HepG2 (cell line): Measurements from ENCODE around the gene CCDC17. TPM values are rescaled to one million over a fixed set of nuclear protein-coding genes. Genes with fewer than 3 reads are reported as not detected.

Experiments
- BRCA1 ChIP-seq: sonication (generic); formaldehyde crosslinking; IDR thresholded peaks from 2 replicates; pipeline ENCODE4 v1.4.0; 2020; ENCODE audit warnings: missing genetic modification reagents
- CBX5 ChIP-seq: sonication (generic); formaldehyde crosslinking; IDR thresholded peaks from 2 replicates; pipeline ENCODE4 v1.4.0; 2020; ENCODE audit warnings: missing genetic modification reagents, borderline replicate concordance
- CREM ChIP-seq, 2 experiments: sonication (generic) in 1 of 2; formaldehyde crosslinking in 1 of 2; IDR thresholded peaks; 2 replicates each; pipeline versions ENCODE4 v1.4.0 to v1.6.1; 2016 to 2020; ENCODE audit warnings: antibody characterized with exemption in 1 of 2, mild to moderate bottlenecking in 1 of 2, missing genetic modification reagents in 1 of 2
- DBP ChIP-seq: sonication (generic); formaldehyde crosslinking; IDR thresholded peaks from 2 replicates; pipeline ENCODE4 v1.4.0; 2020; ENCODE audit warnings: missing genetic modification reagents; ENCODE audit errors: not compliant biosample characterization
- HMGXB4 ChIP-seq, 2 experiments: sonication (generic) in 1 of 2; formaldehyde crosslinking in 1 of 2; IDR thresholded peaks; 2 replicates each; pipeline versions ENCODE4 v1.4.0 to v1.6.1; 2018 to 2020; ENCODE audit warnings: missing genetic modification reagents in 2 of 2, borderline replicate concordance in 1 of 2, low read depth in 1 of 2, mild to moderate bottlenecking in 1 of 2, missing biosample characterization in 1 of 2
- MAZ ChIP-seq, 2 experiments: sonication (generic) in 1 of 2; formaldehyde crosslinking in 1 of 2; IDR thresholded peaks; 2 replicates each; pipeline versions ENCODE4 v1.5.0 to v1.6.1; 2012 to 2020; ENCODE audit warnings: low read depth in 2 of 2, mild to moderate bottlenecking in 2 of 2, borderline replicate concordance in 1 of 2, improper control_type of control experiment in 1 of 2, low read length in 1 of 2, missing genetic modification reagents in 1 of 2, moderate library complexity in 1 of 2
- MLXIP ChIP-seq: sonication (generic); formaldehyde crosslinking; IDR thresholded peaks from 2 replicates; pipeline ENCODE4 v1.9.0; 2021; ENCODE audit warnings: missing genetic modification reagents, borderline replicate concordance
- MXD3 ChIP-seq: IDR thresholded peaks from 2 replicates; pipeline ENCODE4 v1.6.1; 2016; ENCODE audit warnings: mild to moderate bottlenecking, missing biosample characterization, missing genetic modification reagents
- TCF7 ChIP-seq: sonication (generic); IDR thresholded peaks from 2 replicates; pipeline ENCODE4 v1.6.1; 2016; ENCODE audit warnings: antibody characterized with exemption, low read depth
- ZNF264 ChIP-seq: sonication (generic); formaldehyde crosslinking; IDR thresholded peaks from 2 replicates; pipeline ENCODE4 v1.4.0; 2020; ENCODE audit warnings: missing genetic modification reagents
- ZNF326 ChIP-seq: sonication (generic); formaldehyde crosslinking; IDR thresholded peaks from 2 replicates; pipeline ENCODE4 v1.4.0; 2020; ENCODE audit warnings: missing genetic modification reagents, borderline replicate concordance
- ZNF335 ChIP-seq: sonication (generic); formaldehyde crosslinking; IDR thresholded peaks from 2 replicates; pipeline ENCODE4 v1.4.0; 2020; ENCODE audit warnings: missing genetic modification reagents
- polyA plus RNA-seq, 8 experiments: library from polyadenylated mRNA; depleted of rRNA in 3 of 8; stranded (reverse) in 7 of 8; unstranded in 1 of 8; fragments of >200 nt; fragmentation: Illumina TruSeq in 4 of 8; extraction: Trizol in 4 of 8; gene quantifications; 2 replicates each; pipeline versions ENCODE4 v1.2.1 to v1.2.3, GENCODE V29; 2011 to 2016; ENCODE audit warnings: low read depth in 4 of 8, missing spikeins in 1 of 8, mixed read lengths in 1 of 8; ENCODE audit not compliant: insufficient read depth in 1 of 8
- total RNA-seq, 5 experiments: library from RNA; depleted of rRNA; stranded (reverse); fragments of >200 nt; fragmentation: Illumina TruSeq; extraction: Trizol; gene quantifications; 2 replicates each; pipeline ENCODE4 v1.2.3, GENCODE V29; 2016; ENCODE audit warnings: low read depth in 1 of 5
- TF ChIP-seq, protein P1 (sequence below): sonication (generic); formaldehyde crosslinking; IDR thresholded peaks from 2 replicates; pipeline ENCODE4 v1.4.0; 2020; ENCODE audit warnings: mild to moderate bottlenecking, missing genetic modification reagents
- TF ChIP-seq, protein P2 (sequence below): sonication (generic); formaldehyde crosslinking; IDR thresholded peaks from 2 replicates; pipeline ENCODE4 v1.9.0; 2022; ENCODE audit warnings: low read depth, missing genetic modification reagents
- TF ChIP-seq, protein P3 (sequence below): sonication (generic); formaldehyde crosslinking; IDR thresholded peaks from 2 replicates; pipeline ENCODE4 v1.9.0; 2022; ENCODE audit warnings: missing genetic modification reagents, mild to moderate bottlenecking, borderline replicate concordance

The CCDC17 gene
- total and polyA plus RNA-seq, 2 of the 13 experiments (the other 11 are each of a cell fraction or from before 2014, with no cell fraction given): 1.5 to 3.3 TPM

GRCh38 chr1:45658171-45658570 lies 34.3 kb upstream of the CCDC17 start (continued):
- TF ChIP-seq MXD3 (CRISPR knock-in tag): no peak
- TF ChIP-seq ZNF335 (CRISPR knock-in tag): no peak
- TF ChIP-seq HMGXB4 (CRISPR knock-in tag; IDR thresholded peaks at IDR 0.05; ENCODE audit: borderline replicate concordance in 1 of 2, low read depth in 1 of 2): no peak
- TF ChIP-seq BRCA1: no peak
- no peak for TF ChIP-seq ZNF326 (CRISPR knock-in tag)
- TF ChIP-seq, protein P1, sequence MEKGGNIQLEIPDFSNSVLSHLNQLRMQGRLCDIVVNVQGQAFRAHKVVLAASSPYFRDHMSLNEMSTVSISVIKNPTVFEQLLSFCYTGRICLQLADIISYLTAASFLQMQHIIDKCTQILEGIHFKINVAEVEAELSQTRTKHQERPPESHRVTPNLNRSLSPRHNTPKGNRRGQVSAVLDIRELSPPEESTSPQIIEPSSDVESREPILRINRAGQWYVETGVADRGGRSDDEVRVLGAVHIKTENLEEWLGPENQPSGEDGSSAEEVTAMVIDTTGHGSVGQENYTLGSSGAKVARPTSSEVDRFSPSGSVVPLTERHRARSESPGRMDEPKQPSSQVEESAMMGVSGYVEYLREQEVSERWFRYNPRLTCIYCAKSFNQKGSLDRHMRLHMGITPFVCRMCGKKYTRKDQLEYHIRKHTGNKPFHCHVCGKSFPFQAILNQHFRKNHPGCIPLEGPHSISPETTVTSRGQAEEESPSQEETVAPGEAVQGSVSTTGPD: no peak
- TF ChIP-seq MAZ (IDR thresholded peaks at IDR 0.05; ENCODE audit: borderline replicate concordance, low read depth, low read length): no peak
- TF ChIP-seq MAZ (CRISPR knock-in tag; IDR thresholded peaks at IDR 0.05; ENCODE audit: low read depth): no peak
- peak; percentile 26; the same call in 1 of the 2 replicates for TF ChIP-seq CREM (IDR thresholded peaks at IDR 0.05)
- no peak for TF ChIP-seq CREM (CRISPR knock-in tag; IDR thresholded peaks at IDR 0.05)
- no peak for TF ChIP-seq MLXIP (CRISPR knock-in tag)
- TF ChIP-seq TCF7: peak; percentile 67
- TF ChIP-seq CBX5 (CRISPR knock-in tag): no peak
- TF ChIP-seq, protein P2, sequence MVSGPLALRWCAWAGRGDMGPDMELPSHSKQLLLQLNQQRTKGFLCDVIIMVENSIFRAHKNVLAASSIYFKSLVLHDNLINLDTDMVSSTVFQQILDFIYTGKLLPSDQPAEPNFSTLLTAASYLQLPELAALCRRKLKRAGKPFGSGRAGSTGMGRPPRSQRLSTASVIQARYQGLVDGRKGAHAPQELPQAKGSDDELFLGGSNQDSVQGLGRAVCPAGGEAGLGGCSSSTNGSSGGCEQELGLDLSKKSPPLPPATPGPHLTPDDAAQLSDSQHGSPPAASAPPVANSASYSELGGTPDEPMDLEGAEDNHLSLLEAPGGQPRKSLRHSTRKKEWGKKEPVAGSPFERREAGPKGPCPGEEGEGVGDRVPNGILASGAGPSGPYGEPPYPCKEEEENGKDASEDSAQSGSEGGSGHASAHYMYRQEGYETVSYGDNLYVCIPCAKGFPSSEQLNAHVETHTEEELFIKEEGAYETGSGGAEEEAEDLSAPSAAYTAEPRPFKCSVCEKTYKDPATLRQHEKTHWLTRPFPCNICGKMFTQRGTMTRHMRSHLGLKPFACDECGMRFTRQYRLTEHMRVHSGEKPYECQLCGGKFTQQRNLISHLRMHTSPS (CRISPR knock-in tag): no peak; the same call in 1 of the 2 replicates
- TF ChIP-seq ZNF264 (CRISPR knock-in tag): peak; percentile 62; the same call in 1 of the 2 replicates
- TF ChIP-seq, protein P3, sequence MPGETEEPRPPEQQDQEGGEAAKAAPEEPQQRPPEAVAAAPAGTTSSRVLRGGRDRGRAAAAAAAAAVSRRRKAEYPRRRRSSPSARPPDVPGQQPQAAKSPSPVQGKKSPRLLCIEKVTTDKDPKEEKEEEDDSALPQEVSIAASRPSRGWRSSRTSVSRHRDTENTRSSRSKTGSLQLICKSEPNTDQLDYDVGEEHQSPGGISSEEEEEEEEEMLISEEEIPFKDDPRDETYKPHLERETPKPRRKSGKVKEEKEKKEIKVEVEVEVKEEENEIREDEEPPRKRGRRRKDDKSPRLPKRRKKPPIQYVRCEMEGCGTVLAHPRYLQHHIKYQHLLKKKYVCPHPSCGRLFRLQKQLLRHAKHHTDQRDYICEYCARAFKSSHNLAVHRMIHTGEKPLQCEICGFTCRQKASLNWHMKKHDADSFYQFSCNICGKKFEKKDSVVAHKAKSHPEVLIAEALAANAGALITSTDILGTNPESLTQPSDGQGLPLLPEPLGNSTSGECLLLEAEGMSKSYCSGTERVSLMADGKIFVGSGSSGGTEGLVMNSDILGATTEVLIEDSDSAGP: no peak
- TF ChIP-seq DBP (CRISPR knock-in tag): no peak
